Activated CD4-positive, alpha-beta T cell treated with anti-CD3 and anti-CD28 coated beads, Interleukin-2, Interleukin-6, amounts not matched to agents 100 ng/mL and 50 ng/mL, durations not matched to agents 16 hours and 8 hours (primary cell): Measurements from ENCODE around the gene NOL3.
A peak's percentile ranks its signal among the peaks of the same experiment; 100 is the strongest.

Source experiments
- DNase-seq: peaks from one replicate; pipeline ENCODE4 v3.0.0-alpha.2; 2020

The NOL3 gene

DNA sequence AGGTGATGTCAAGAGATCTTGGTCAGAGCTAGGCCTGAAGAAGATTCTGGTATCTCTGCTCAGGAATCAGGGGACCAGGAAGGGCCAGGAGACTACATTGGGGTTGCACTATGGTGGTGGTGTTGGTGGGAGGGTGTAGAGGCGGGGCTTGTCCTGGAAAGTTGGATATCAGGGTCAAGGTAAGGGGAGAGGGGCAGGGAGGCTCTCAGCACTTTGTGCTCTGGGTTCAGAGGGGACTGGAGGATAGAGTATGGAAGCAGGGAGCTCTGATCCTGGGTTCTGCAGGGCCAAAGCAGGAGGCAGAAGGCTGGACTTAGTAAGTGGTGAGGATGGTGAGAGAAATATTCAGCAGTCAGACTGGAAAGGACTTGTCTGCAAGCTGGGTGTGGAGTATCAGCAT, 3.0 kb downstream of the NOL3 start:
- DNase-seq: no peak

DNA sequence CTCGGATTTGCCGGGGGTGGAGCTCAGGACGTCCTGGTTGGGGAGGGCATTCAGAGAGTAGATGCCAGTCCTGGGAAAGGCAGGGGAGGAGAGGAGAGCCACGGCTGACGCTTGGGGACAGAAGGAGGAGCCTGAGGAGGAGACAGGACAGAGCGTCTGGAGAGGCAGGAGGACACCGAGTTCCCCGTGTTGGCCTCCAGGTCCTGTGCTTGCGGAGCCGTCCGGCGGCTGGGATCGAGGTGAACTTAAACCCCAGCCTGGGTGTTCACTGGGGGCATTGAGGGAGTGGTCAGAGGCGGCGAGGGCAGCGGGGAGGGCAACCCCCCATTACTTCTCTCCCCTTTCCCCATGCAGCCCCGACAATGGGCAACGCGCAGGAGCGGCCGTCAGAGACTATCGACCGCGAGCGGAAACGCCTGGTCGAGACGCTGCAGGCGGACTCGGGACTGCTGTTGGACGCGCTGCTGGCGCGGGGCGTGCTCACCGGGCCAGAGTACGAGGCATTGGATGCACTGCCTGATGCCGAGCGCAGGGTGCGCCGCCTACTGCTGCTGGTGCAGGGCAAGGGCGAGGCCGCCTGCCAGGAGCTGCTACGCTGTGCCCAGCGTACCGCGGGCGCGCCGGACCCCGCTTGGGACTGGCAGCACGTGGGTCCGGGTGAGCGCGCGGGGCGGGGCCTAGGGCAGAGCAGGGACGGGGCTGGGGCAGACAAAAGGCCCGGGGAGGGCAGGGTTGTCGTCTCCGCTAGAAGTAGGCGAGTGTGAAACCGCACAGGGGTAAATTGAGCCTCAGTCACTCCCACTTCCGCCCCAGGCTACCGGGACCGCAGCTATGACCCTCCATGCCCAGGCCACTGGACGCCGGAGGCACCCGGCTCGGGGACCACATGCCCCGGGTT, 3.7 kb downstream of the NOL3 start:
- peak; percentile 80 for DNase-seq

DNA sequence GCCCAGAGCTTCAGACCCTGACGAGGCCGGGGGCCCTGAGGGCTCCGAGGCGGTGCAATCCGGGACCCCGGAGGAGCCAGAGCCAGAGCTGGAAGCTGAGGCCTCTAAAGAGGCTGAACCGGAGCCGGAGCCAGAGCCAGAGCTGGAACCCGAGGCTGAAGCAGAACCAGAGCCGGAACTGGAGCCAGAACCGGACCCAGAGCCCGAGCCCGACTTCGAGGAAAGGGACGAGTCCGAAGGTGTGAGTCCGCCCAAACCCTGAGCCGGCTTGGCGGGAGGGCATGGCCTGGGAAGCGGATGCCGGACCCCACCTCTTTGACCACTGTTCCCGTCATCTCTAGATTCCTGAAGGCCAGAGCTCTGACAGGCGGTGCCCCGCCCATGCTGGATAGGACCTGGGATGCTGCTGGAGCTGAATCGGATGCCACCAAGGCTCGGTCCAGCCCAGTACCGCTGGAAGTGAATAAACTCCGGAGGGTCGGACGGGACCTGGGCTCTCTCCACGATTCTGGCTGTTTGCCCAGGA, 4.4 kb downstream of the NOL3 start:
- no peak for DNase-seq

DNA sequence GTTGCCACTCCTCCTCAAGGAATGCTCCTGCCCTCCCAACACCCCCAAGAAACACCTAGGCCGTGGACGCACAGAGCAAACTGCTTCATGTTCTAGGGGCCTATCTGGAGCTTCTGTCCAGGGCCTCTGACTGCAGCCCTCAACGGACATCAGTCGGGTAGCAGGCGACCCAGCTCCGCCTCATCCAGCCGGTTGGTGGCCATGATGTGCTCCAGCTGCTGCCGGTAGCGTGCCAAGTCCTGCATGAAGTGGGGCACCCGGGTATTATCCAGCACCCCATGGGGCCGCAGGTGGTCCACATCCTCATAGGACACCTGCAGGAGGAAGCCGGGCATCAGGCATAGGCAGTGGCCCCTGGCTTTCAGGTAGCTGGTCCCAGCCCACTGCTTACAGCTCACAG, 6.3 kb downstream of the NOL3 start:
- DNase-seq: no peak

DNA sequence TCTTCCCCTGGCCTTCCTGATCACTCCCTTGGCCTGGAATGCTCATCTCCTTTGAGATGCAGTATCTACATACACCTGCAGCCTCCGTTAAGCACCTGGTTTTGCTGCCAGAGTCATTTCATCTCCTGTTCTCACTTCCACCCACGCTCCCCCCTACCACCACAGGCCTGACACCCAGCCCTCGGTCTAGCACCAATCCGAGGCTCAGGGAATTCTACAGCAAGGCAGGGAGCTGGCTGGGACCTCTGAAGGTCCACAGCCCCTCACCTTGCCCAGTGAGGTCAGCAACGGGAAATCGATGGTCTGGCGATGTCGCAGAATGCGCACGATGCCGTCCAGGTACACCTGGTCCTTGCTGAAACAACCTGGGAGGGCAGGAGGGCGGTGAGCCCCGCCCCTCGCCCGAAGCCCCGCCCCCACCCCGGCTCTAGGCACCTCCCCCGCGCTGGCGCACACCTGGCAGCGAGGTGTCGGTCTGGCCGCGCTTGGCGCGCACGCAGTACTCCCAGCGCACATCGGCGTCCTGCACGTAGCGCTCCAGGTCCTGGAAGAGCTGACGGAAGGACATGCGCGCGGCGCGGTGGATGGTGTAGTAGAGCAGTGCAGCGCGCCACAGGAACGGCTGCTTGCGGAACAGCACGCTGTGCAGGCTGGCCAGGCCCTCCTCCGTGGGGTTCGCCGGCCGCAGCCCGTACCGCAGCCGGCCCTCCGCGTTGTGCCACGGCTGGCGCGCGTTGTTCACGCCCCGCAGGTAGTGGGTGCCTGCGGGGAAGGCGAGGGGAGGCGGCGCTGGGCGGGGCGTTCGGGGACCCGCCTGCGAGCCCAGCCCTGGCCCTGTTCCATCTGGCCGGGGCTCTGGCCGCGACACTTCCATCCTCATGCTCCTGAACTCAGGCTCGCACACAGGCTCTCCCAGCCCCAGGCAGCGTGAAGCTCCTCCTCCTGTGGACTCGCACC, 7.7 kb downstream of the NOL3 start:
- peak; percentile 54 for DNase-seq

DNA sequence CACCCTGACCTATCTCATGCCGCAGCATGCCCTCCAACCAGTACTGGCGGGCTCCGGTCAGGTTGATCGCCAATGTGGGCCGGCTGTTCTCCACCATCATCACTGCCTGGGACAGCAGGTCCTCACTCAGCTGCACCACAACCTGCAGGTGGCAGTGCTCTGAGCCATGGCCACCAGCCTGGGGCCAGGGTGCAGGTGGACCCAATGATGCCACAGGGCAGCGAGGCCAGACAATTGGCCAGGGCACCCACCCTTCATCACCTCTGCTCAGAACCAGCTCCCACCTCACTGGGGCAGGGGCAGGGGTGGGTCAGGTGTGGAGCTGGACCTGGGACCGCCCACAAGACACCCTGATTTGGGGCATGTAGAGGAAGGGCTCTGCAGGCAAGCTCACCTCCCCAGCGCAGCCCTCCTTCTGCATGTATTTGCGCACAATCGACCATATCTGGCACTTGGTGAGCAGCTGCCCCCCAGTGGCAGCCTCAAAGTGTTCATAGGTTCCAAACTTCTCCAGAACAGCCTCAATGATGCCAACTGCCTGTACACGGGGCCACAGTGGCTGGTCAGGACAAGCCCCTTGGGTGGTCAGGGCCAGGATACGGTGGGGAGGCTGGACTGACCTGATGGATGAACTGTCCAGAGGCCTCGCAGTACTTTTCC, 9.2 kb downstream of the NOL3 start:
- peak; percentile 40 for DNase-seq

DNA sequence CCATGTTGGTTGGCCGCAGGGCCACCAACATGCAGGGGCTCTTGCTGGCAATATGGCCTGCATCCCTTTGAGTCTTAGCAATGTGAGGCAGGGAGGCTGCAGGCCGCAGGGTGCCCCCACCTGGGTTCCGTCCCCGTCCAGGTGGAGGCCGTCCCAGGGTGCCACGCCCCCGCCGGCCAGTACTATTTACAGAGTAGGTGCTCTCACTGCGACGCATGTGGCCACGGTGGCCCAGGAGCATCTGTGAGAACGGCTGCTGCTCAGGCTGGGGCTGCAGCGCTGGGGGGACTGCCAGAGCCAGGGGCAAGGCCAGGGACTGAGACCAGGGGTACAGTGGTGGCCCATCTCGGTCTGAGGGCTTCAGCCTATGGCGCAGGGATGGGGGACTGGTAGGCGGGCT, 9.8 kb downstream of the NOL3 start:
- no peak for DNase-seq

DNA sequence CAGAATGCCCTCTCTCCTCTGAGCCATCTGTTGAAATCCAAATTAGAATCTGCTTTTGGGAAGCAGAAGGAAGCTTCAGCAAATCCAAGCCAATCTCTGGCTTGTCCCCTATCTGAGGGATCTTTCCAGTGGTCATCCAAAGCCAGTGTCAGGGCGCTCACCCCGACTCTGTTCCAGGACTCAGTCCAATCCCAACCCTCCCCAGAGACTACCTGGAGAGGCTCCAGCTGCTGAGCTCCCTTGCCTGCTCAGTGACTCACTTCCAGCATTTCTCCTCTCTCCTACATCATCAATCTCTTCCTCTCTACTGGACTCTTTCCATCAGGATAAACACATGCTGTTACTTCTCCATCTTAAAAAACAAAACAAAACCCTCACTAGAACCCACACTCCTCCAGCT, 11.0 kb downstream of the NOL3 start:
- DNase-seq: no peak

DNA sequence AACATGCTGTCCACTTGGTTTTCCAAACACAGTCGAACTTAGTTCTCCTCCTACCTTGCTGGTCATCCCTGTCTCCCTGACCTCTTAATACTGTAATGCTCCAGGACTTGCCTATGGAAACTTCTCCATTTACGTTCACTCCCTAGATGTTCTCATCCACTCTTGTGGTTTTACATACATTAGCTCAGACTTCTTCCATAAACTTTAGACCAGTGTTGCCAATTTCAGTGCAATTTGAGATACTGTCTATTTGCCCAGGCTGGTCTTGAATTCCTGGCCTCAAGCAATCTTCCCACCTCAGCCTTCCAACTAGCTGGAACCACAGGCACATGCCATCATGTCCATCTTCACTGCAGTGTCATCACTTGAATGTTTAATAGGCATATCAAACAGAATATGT, 11.9 kb downstream of the NOL3 start:
- no peak for DNase-seq

DNA sequence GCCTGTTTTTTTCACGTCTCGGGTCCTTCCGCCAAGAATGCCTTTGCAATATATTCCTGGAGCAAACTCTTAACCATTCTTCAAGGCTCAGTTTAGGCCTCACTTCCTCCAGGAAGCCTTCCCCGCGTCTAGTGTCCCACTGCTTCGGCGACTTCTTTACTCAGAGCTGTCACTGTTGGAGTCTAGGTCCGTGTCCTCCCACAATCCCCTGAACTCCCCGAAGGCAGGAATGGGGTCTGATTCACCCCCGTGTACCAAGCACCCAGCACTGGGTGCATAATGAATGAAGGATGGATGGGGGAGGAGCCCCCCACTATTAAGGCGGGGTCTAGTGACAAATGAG, 12.9 kb downstream of the NOL3 start:
- no peak for DNase-seq

DNA sequence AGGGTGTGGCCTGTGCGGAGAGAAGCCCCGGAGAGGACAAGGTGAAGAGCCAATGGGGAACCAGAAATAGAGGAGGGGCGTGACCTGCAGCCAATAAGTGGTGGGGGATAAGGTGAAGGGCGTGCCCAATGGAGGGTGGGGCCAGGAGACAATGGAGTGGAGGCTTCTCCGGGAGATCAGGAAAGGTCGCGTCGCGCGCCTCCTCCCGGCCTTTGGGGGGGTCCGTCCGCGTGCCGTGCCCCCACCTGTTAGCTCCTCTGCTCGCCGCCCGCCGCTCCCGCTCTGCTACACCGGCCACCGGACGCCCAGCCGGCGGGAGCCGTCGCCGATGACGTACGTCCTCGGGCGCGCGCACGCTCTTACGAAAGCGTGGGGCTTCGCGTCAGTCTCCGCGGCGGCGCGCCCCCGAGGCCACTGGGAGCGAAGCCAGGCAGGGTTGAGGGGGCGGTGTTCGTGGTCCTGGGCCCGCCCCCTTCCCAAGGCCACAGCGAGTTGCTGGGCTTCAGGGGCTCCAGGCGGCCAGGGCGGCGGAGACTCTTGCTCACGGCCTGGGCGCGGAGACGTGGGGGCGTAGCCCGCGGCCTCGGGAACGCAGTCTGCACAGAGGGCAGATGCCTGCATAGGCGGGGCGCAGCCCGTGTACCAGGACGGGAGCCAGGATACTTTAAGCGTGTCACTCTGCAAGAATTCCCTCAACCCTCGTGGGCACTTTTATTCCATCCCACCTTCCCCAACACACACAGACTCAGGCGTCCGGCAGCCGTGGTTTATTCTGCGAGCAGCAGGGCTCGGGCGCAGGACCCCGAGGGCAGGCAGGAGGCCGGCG, 13.5 kb downstream of the NOL3 start, which contains the start of gene MATCAP1:
Gene MATCAP1 (minus strand): TSS at position 337 of the 826 bp plus-strand sequence. CDS start 3,353 bp downstream, outside the sequence.
- DNase-seq: peak; percentile 98

DNA sequence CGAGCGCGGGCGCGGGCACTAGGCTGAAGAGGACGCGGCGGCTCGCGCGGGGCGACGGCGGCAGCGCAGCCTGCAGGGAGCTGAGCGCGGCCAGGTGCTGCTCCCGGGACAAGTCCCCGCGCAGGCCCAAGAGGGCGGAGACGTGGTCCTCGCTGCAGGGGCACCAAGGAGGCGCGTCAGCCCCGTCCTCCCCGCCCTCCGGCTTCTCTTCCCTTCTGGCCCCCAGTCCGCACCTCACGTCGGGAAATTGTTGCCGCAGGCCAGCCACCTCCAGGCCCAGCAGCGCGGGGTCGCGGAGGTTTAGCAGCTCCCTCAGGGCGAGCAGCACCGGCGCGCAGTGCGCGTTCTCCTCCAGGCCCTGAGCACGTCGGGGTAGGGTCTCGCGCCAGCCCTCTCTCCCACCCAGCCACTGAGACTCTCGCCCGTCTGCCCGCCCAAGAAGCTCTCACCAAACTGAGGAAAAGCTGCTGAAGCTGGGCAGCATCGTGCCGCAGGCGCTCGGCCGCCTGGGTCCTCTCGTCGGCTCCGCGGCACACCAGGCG, 14.2 kb downstream of the NOL3 start:
- no peak for DNase-seq

DNA sequence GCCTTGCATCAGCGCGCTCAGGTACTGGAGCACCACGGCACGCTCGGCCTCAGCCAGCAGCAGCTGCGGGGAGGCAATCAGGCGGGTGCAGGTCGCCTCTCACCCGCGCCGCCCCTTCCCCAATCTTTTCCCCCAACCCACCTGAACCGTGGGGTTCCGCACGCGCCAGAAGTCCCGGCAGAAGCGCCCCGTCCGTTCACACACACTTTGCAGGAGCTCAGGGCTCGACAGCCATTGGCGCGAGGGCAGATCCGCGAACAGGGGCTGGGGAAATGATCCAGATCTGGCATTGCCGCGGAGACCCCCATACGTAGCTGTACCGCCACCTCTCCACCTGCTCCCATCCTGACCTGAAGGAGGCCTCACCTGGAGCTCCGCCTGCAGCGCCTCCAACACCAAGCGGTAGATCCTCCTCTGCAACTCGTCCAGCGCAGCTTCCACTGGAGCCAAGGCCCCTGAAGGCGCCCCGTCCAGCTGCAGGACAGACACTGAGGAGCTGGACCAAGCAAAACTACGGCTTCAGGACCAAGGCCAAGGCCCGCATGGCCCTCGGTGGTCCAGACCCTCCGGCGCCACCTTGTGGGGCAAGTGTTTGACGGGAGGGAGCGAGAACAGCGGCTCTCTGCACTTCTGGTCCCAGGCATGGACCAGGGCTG, 14.8 kb downstream of the NOL3 start:
- peak; percentile 88 for DNase-seq

DNA sequence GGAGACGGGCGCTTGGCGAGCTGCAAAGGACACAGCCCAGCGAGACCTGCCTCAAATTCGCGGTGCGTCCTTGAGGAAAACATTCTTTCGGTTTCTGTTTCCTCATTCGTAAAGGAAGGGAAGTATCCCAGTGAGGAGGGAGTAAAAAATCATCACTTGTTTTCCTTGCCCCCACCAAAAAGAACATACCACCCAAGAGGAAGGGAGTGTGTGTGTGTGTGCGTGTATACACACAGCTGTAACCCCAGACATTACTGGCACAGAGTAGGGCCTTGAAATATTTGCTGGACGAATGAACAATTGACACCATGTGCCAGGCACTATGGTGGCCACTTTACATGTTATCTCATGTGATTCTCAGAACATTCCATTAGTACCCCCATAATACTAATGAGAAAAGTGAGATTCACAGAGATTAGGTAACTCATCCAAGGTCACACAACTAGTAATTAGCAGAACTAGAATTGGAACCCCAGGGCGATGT, 15.4 kb downstream of the NOL3 start:
- DNase-seq: no peak

DNA sequence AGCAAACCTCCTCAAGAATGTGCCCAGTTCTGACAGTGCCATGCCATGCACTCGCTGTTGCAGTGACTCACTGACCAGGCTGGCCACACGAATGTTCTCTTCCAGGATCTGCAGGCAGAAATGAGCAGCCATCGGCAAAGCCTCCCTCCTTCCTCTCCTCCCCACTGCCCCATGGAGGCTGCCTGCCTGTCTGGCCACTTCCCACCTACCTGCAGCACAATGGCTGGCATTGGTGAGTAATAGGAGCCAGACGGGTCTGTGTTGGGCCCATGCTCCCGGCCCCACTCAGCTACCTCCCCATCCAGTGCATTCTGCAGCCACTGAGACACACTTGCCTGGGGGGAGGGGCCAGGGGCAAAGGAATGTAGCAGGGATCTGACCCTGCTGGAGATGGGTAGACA, 16.2 kb downstream of the NOL3 start:
- no peak for DNase-seq

DNA sequence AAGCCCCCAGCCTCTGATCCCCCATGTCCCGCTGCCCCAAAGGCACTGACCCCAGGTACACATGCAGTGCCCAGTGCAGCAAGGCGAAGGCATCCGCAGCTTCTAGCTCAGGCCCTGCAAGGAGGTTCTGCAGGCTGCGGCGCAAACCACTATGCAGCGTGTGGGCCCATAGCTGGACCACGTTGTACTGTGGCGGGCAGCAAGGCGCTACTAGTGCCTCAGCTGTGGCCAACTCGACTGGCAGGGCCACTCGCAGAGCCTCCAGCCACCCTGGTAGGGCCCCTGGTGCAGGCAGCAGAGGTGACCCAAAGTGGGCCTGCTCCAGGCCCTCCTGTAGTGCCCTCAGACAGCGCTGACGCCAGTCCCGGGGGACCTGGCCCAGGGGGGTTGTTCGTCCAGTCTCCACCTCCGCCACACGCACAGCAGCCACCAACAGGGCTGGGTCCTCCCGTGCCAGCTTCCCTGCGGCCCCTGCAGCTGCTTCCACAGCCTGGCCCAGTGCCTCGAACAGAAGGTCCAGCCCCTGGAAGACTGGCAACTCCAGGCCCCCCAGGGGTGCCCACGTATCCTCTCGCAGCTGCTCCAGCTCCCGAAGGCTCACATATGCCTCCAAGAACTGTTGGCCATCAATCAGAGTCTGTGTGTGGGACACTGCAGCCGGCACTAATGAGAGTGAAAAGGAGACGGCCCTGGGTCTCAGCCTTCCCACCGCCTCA, 17.0 kb downstream of the NOL3 start:
- DNase-seq: no peak

DNA sequence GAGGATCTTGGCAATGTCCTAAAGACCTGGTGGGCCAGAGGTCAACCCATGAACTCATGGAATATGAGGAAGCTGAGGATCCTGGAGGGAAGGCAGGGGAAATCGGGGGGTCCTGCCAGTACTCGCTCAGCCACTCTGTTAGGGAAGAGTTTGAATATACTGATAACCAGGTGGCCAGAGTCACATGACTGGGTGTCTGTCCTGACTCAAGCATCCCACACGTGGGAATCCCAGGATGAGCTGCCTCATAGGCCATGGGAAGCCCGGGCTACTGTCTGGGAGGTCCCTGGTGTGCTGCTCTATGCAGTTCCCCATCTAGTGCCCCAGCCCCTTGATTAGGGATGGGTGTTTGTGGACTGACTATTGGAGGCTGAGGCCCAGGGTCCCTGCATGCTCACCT, 18.0 kb downstream of the NOL3 start:
- DNase-seq: no peak

DNA sequence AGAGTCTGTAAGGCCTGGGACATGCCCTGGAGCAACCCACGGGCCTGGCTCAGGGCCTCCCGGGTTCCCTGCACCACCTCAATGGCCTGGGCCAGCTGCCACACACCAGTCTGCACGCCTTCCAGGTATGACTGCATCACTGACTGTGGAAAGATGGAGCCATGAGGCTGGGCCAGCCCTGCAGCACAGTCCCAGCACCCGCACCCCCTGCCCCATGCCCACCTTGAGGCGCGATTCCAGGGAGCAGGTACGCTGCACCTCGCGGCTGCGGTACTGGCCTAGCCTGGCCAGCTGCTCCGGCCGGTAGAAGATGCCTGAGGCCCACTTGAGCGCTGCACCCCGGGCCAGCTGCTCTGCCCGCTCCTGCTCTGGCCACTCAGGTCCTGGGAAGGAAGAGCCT, 18.5 kb downstream of the NOL3 start:
- DNase-seq: no peak

DNA sequence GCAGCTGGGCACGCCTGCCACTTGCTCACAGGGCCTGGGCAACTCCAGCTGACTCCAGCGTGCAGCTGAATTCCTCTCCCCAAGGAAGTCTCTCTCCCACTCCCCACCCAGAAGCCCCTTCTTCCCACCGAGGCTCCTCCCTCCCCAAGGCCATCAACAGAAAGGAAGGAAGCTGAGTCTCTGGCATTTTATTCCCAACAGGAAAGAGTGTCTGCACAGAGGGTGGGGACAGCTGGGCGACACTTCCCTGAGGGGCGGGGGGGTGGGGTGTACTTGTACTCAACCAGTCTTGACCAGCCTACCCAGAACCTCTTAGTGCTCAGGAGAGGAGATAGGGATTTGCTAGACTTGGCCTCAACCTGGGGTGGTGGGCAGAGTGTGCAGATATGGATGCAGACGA, 19.7 kb downstream of the NOL3 start, which contains the start of gene EXOC3L1:
Gene EXOC3L1 (minus strand): TSS at position 96 of the 400 bp plus-strand sequence. CDS start 460 bp downstream, outside the sequence.
- no peak for DNase-seq
